ENCODE data around the gene FFAR3.

GRCh38 chr19:35344511-35345031 is 13.7 kb upstream of the FFAR3 start:
- TF ChIP-seq POLR2A (IDR thresholded peaks at IDR 0.05; ENCODE audit: extremely low read depth, insufficient read length) = no peak
- TF ChIP-seq CTCF (IDR thresholded peaks at IDR 0.05; ENCODE audit: low read depth, low read length) = no peak
- no peak for TF ChIP-seq MYC (IDR thresholded peaks at IDR 0.05; ENCODE audit: low read depth, low read length)
